Sigmoid colon (tissue), 7 donors: ENCODE results near the gene ANO3. TPM values are rescaled to one million over a fixed set of nuclear protein-coding genes. Genes with fewer than 3 reads are reported as not detected.

ENCODE experiments used
- DNase-seq: peaks from one replicate; pipeline ENCODE4 v3.0.0-alpha.2; 2019
- H3K27ac ChIP-seq, 4 donors: fragments of 200-600 bp; sonication (generic); one replicate each; pipeline ENCODE4 v1.5.1; 2016 to 2019; ENCODE audit warnings: mild to moderate bottlenecking in 1 of 4
- H3K27me3 ChIP-seq, 3 donors: fragments of 200-600 bp; sonication (generic); one replicate each; pipeline ENCODE4 v1.5.1; 2019; ENCODE audit warnings: mild to moderate bottlenecking in 1 of 3
- H3K36me3 ChIP-seq, 4 donors: fragments of 200-600 bp; sonication (generic); one replicate each; pipeline ENCODE4 v1.5.1; 2016 to 2019
- H3K4me1 ChIP-seq, 4 donors: fragments of 200-600 bp; sonication (generic); one replicate each; pipeline ENCODE4 v1.5.1; 2017 to 2019
- H3K4me3 ChIP-seq, 4 donors: fragments of 200-600 bp; sonication (generic); one replicate each; pipeline ENCODE4 v1.5.1; 2017 to 2019; ENCODE audit warnings: mild to moderate bottlenecking in 2 of 4, moderate library complexity in 1 of 4
- H3K9me3 ChIP-seq, 4 donors: fragments of 200-600 bp in 3 of 4; sonication (generic) in 3 of 4; one replicate each; pipeline versions ENCODE4 v1.5.1 to v1.6.1; 2013 to 2019
- EP300 ChIP-seq, 4 donors: sonication (generic); formaldehyde crosslinking; IDR thresholded peaks; one replicate each; pipeline ENCODE4 v1.6.1; 2017; ENCODE audit warnings: antibody characterized with exemption in 4 of 4
- POLR2A ChIP-seq, 2 donors: fragments of 450-650 bp; IDR thresholded peaks; one replicate each; pipeline ENCODE4 v1.6.1; 2016; ENCODE audit warnings: antibody characterized with exemption in 2 of 2, mild to moderate bottlenecking in 2 of 2, moderate library complexity in 2 of 2
- POLR2AphosphoS5 ChIP-seq, 4 donors: sonication (generic); formaldehyde crosslinking; IDR thresholded peaks; one replicate each; pipeline ENCODE4 v1.6.1; 2017; ENCODE audit warnings: antibody characterized with exemption in 4 of 4
- WGBS, 2 donors: extraction: QIAGEN DNeasy Blood & Tissue Kit; methylation state at CpG; one replicate each; pipeline ENCODE4 v1.1.7; 2013; 5-methylcytosine and 5-hydroxymethylcytosine counted together
- intact Hi-C: fragments of 100-400 bp; cut with DNase I; formaldehyde crosslinking; loops from one replicate; pipeline ENCODE4 v1.15.1; 2023
- polyA plus RNA-seq, 3 donors: library from polyadenylated mRNA; stranded (reverse); fragments of 200-250 nt; gene quantifications; one replicate each; pipeline ENCODE4 v1.2.3, GENCODE V29; 2013
- total RNA-seq, 4 donors: library from RNA; depleted of rRNA; stranded (reverse); fragments of >200 nt; gene quantifications; one replicate each; pipeline ENCODE4 v1.1.0, GENCODE V29; 2016
- TF ChIP-seq, protein P1 (sequence below), 4 experiments: fragments of 450-650 bp in 3 of 4; fragments of 200-600 bp in 1 of 4; IDR thresholded peaks; one replicate each; pipeline ENCODE4 v1.5.1; 2016 to 2019; ENCODE audit warnings: antibody characterized with exemption in 4 of 4, mild to moderate bottlenecking in 3 of 4, moderate library complexity in 2 of 4
- donor health status: healthy with polysubstance abuse.
- donor health status: Bipolar disorder and iron deficiency.
- donor health status: healthy.

The ANO3 gene
- total and polyA plus RNA-seq, 7 donors = 0.04 to 0.71 (median 0.33) TPM; not detected in 2

GRCh38 chr11:26712497-26712896, 380.6 kb downstream of the ANO3 start:
- intact Hi-C loops = no loop called here

More at GRCh38 chr11:26712497-26712896, 380.6 kb downstream of the ANO3 start:
- no peaks in the 10 kb centered on the region for H3K36me3 ChIP-seq
- H3K9me3 ChIP-seq = no peaks in the 10 kb centered on the region
- no peak for TF ChIP-seq EP300 (IDR thresholded peaks at IDR 0.05)
- TF ChIP-seq POLR2A (IDR thresholded peaks at IDR 0.05) = no peak
- no peak for TF ChIP-seq POLR2AphosphoS5 (IDR thresholded peaks at IDR 0.05)
- TF ChIP-seq, protein P1, sequence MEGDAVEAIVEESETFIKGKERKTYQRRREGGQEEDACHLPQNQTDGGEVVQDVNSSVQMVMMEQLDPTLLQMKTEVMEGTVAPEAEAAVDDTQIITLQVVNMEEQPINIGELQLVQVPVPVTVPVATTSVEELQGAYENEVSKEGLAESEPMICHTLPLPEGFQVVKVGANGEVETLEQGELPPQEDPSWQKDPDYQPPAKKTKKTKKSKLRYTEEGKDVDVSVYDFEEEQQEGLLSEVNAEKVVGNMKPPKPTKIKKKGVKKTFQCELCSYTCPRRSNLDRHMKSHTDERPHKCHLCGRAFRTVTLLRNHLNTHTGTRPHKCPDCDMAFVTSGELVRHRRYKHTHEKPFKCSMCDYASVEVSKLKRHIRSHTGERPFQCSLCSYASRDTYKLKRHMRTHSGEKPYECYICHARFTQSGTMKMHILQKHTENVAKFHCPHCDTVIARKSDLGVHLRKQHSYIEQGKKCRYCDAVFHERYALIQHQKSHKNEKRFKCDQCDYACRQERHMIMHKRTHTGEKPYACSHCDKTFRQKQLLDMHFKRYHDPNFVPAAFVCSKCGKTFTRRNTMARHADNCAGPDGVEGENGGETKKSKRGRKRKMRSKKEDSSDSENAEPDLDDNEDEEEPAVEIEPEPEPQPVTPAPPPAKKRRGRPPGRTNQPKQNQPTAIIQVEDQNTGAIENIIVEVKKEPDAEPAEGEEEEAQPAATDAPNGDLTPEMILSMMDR (IDR thresholded peaks at IDR 0.05) = no peak
- H3K27ac ChIP-seq = no peak overlapping the region
- 35 to 63% methylated on average over 5 of the region's 5 CpGs for WGBS, 2 donors
- peaks cover 0 to 44% (median 29%) of the 10 kb centered on the region in 4 donors for H3K4me1 ChIP-seq
- no peaks in the 10 kb centered on the region for H3K27me3 ChIP-seq
- no peak for DNase-seq
- H3K4me3 ChIP-seq = no peak overlapping the region

Other genes starting within 250 kb of the ANO3 start
- gene MUC15, start 240.1 kb downstream of the ANO3 start, total RNA-seq = not detected
- not detected for gene MUC15, start 240.1 kb downstream of the ANO3 start, polyA plus RNA-seq